GM13976 (cell line): ENCODE measurements around the gene EIF3B.
"Not testable (repeated sequence)": the region's sequence is repeated elsewhere in the genome, so short reads cannot be mapped to it uniquely, and the experiment has no call there.

Experiments used
- DNase-seq: peaks from one replicate; pipeline ENCODE4 v3.0.0; 2012; ENCODE audit warnings: low spot score
- CTCF ChIP-seq: IDR thresholded peaks from 2 replicates; pipeline ENCODE4 v1.5.1; 2012; ENCODE audit warnings: borderline replicate concordance, mild to moderate bottlenecking; ENCODE audit not compliant: insufficient read depth; ENCODE audit errors: extremely low read depth, missing control alignments, control extremely low read depth
- in situ Hi-C: fragments of 300-500 bp; cut with MboI; formaldehyde crosslinking; loops from one replicate; pipeline ENCODE4 v1.12.0; 2022; ENCODE audit warnings: low sequenced_read_pairs, mixed read lengths, inconsistent platforms; ENCODE audit not compliant: unreplicated experiment

EIF3B gene

GRCh38 chr7:2411815-2412586 is 57.4 kb downstream of the EIF3B start:
- no peak for DNase-seq
- in situ Hi-C loops: no loop called here
- TF ChIP-seq CTCF: no peak

GRCh38 chr7:2412587-2413201 is 58.1 kb downstream of the EIF3B start:
- DNase-seq: no peak
- in situ Hi-C loops: no loop called here
- TF ChIP-seq CTCF: no peak

- in situ Hi-C loops: no loop called here
- no peak for TF ChIP-seq CTCF
- DNase-seq: no peak
Measured at GRCh38 chr7:2416063-2416462, 61.4 kb downstream of the EIF3B start.

- in situ Hi-C loops: no loop called here
- no peak for DNase-seq
- TF ChIP-seq CTCF: no peak
Measured at GRCh38 chr7:2416650-2417049, 62.0 kb downstream of the EIF3B start.

- DNase-seq, in situ Hi-C loops: not testable (repeated sequence)
Measured at GRCh38 chr7:2417178-2417577, 62.6 kb downstream of the EIF3B start.

GRCh38 chr7:2417981-2418481 is 63.4 kb downstream of the EIF3B start:
- in situ Hi-C loops: no loop called here
- TF ChIP-seq CTCF: no peak
- DNase-seq: no peak
